Astrocyte of the cerebellum (primary cell): ENCODE results near the gene FTCD.
"Not testable (repeated sequence)": the region's sequence is repeated elsewhere in the genome, so short reads cannot be mapped to it uniquely, and the experiment has no call there.

Experiments
- DNase-seq: peaks from one replicate; pipeline ENCODE4 v3.0.0-alpha.2; 2011; ENCODE audit warnings: low read depth
- H3K4me3 ChIP-seq: 2 replicates; pipeline ENCODE4 v1.5.1; 2011; ENCODE audit warnings: mild to moderate bottlenecking, low read depth, low read length, moderate library complexity
- in situ Hi-C: cut with HindIII; loops from 2 replicates; pipeline ENCODE4 v1.10.0; 2017; ENCODE audit warnings: low sequenced_read_pairs
- TF ChIP-seq, protein P1 (sequence below): IDR thresholded peaks from 2 replicates; pipeline ENCODE4 v1.5.1; 2012; ENCODE audit warnings: low read length, low read depth, moderate library complexity, mild to moderate bottlenecking; ENCODE audit errors: missing control alignments

FTCD gene

DNA sequence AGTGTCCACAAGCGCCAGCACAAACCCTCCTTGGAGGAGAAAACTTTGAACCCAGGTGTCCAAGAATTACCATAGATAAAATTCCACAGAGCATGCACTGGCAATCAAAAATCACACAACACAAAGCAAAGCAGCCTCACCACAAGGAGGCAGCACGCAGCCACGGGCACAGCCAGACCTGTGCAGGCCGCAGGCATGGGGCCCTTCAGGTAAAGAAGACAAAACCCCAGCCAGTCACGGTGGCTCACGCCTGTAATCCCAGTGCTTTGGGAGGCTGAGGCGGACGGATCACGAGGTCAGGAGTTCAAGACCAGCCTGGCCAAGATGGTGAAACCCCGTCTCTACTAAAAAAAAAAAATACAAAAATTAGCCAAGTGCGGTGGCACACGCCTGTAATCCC lies 8.0 kb downstream of the FTCD start:
- DNase-seq, H3K4me3 ChIP-seq, in situ Hi-C loops: not testable (repeated sequence)
- TF ChIP-seq, protein P1, sequence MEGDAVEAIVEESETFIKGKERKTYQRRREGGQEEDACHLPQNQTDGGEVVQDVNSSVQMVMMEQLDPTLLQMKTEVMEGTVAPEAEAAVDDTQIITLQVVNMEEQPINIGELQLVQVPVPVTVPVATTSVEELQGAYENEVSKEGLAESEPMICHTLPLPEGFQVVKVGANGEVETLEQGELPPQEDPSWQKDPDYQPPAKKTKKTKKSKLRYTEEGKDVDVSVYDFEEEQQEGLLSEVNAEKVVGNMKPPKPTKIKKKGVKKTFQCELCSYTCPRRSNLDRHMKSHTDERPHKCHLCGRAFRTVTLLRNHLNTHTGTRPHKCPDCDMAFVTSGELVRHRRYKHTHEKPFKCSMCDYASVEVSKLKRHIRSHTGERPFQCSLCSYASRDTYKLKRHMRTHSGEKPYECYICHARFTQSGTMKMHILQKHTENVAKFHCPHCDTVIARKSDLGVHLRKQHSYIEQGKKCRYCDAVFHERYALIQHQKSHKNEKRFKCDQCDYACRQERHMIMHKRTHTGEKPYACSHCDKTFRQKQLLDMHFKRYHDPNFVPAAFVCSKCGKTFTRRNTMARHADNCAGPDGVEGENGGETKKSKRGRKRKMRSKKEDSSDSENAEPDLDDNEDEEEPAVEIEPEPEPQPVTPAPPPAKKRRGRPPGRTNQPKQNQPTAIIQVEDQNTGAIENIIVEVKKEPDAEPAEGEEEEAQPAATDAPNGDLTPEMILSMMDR: peak; percentile 68

DNA sequence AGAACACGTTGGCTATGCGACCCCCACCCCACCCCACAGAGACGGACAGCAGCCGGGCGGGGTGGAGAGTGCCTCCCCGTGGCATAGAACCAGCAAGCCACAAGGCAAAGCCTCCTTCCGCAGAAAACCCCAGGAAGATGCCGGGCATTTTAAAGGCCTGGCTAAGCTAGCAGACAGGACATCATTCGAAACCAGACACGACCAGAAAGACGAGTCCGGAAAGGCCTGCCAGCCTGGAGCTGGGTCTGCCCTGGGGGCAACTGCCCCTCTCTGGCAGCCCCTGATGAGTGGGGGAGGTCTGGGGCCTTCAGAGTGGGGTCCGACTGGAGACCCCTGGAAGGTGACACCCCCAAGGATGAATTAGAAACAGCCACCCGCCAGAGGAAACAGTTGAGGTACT lies 8.5 kb downstream of the FTCD start:
- TF ChIP-seq, protein P1: no peak
- DNase-seq: no peak
- no peak overlapping the region for H3K4me3 ChIP-seq
- in situ Hi-C loops: no loop called here

DNA sequence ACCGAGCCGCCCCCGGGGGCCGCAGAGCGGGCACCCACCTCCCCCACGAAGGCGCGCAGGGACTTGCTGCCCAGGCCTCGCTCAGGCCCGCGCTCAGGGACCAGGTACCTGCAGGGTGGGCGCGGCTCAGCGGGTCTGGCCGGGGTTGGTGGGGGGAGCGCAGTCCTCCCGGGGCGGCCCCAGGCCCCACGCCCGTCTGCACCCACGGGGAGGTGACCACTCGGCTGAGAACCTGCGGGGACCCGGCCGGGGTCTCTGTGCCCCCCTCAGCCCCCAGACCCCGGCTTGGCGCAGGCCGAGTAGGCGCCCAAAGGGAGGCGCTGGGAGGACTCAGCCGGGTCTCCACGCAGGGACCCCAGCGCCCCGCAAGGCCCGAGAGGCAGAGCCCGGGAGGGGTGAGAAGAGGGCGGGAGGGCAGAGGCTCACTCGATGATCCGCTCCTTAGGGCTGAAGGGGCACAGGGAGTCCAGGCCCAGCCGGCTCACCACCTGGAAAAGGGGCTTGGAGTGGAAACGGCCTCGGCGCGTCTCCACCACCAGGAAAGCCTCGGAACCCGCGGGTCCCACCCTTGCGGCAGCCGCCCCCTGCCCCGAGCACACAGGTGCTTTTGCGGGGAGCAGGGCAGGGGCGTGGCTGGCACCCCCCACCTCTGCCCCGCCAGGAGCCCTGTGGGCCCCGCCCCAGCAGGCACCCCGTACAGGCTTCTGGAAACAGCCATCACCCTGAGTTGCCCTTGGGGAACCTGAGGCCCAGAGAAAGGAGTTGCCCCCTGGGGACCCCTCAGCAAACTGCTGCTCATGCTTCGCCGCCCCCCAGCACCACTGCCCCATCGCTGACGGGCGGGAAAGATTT lies 9.3 kb downstream of the FTCD start:
- in situ Hi-C loops: no loop called here
- TF ChIP-seq, protein P1: no peak
- no peak for DNase-seq
- no peak overlapping the region for H3K4me3 ChIP-seq

DNA sequence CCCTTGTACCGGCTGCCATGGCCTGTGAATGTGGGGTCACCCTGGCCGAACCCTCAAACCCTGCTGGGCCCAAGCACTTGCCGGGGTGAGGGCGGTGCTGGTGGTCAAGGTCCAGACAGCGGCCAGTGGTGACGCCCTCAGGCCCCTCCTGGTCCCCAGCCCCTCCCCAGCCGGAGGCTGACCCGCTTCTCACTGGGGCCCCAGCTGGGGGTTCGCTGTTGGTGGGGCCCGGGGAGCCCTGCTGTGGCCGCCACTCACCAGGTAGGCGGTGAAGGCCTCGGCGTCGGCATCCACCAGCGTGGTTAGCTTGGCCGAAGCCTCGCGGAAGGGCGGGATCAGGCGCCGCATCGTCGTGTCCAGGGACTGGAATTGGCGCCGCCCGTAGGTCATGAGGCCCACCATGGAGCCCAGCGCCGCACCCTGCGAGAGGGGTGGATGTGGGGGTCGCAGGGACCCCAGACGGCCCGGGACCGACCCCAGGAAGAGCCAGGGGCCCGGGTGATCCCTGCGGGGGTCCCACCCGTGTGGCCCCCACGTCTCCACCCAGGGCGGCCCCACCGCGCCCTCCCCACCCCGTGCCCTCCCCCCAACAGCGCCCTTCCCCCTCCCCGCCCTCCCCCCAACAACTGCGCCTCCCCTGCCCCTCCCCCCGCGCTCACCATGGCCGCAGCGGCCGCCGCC lies 10.1 kb downstream of the FTCD start:
- no peak overlapping the region for H3K4me3 ChIP-seq
- DNase-seq: no peak
- TF ChIP-seq, protein P1: no peak
- in situ Hi-C loops: no loop called here

DNA sequence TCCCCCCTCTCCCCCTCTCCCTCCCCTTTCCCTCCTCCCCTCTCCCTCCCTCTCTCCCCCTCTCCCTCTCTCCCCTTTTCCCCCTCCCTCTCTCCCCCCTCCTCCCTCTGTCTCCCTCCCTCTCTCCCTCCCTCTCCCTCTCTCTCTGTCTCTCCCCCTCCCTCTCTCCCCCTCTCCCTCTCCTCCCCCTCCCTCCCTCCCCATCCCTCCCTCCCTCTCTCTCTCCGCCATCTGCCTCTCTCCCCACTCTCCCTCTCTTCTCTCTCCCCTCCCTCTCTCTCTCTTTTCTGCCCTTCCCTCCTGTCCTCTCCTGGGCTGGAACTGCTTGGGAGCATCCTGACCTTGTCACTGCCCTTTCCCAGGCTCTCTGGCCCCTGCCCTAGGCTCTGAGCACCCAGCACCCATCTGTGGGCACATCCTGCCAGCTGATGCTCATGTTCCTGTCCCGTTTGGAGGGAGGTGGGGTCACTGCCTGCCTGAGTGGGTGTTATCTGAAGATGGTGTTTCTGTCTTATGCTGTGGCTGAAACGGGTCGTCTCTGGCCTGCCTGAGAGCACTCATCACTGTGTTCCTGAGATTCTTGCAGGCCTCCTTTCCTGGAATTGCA lies 10.8 kb downstream of the FTCD start:
- in situ Hi-C loops: no loop called here
- no peak overlapping the region for H3K4me3 ChIP-seq
- no peak for DNase-seq
- TF ChIP-seq, protein P1: no peak

DNA sequence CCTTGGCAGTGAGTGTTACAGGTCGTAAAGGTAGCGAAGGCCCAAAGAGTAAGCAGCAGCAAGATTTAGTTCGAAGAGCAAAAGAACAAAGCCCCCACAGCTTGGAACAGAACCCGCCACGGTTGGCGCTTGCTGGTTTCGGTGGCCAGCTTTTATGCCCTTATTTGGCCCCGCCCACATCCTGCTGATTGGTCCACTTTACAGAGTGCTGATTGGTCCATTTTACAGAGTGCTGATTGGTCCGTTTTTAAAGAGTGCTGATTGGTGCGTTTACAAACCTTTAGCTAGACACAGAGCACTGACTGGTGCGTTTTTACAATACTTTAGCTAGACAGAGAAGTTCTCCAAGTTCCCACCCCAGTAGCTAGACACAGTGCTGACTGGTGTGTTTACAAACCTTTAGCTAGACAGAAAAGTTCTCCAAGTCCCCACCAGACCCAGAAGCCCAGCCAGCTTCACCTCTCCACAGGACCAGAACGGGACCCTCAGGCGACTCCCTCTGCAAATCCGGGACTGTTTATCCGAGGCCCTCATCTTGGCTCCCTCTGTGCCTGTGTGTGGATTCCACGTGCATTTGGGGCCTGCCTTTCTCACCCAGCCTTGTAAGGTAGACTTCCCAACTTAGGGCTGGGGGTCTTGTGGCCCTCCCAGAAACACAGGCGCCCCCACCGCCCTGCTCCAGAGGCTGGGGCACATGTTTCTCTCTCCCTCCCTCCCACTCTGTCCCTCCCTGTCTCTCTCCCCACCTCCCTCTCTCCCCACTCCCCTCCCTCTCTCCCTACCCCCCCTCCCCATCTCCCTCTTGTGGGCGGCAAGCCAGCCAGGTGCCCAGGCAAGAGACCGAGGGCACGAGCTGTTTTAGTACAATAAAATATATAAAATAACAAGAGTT lies 12.6 kb downstream of the FTCD start:
- no peak overlapping the region for H3K4me3 ChIP-seq
- in situ Hi-C loops: no loop called here
- TF ChIP-seq, protein P1: no peak
- DNase-seq: no peak
